Neural cell (in vitro differentiated cells): ENCODE measurements around the gene BTBD18.

ENCODE experiments used
- CTCF ChIP-seq: fragments of 450-650 bp; IDR thresholded peaks from 2 replicates; pipeline ENCODE4 v1.5.1; 2014; ENCODE audit warnings: antibody characterized with exemption, mild to moderate bottlenecking, moderate library complexity; ENCODE audit not compliant: poor library complexity, severe bottlenecking
- POLR2AphosphoS5 ChIP-seq: IDR thresholded peaks from 2 replicates; pipeline ENCODE4 v1.6.1; 2012
- RAD21 ChIP-seq: fragments of 450-650 bp; conservative IDR thresholded peaks from 2 replicates; pipeline ENCODE4 v1.6.1; 2014; ENCODE audit warnings: antibody characterized with exemption, mild to moderate bottlenecking, moderate library complexity
- SMC3 ChIP-seq: fragments of 450-650 bp; conservative IDR thresholded peaks from 2 replicates; pipeline ENCODE4 v1.6.1; 2014; ENCODE audit warnings: antibody characterized with exemption, mild to moderate bottlenecking, moderate library complexity; ENCODE audit not compliant: poor library complexity
- TAF1 ChIP-seq: IDR thresholded peaks from 2 replicates; pipeline ENCODE4 v1.6.1; 2012; ENCODE audit warnings: low read depth

DNA sequence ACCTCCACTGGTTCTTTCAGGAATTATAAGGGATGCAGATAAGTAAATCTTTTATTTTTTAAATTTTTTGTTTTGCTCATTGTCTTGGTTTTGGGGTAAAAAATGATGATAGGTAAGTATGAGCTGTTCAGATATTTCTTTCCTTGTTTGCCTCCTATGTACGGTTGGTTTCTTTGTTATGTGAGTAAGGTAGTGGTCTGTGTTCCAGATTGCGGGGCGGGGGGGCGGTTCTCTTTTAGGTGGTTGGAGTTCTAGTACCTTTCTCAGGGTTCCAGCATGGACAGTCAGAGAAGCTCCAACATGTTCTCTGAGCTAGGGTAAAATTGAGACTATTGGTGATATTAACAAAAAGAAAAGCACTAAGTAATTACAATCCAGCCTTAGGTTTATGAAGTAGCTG lies 12.4 kb upstream of the BTBD18 start:
- TF ChIP-seq TAF1 (peak; percentile 13), SMC3 (no peak), CTCF (no peak), RAD21 (no peak), POLR2AphosphoS5 (no peak)
